Purkinje cell (primary cell): ENCODE measurements around the gene GOLGA7B. TPM values are rescaled to one million over a fixed set of nuclear protein-coding genes. Genes with fewer than 3 reads are reported as not detected.

Source experiments
- polyA plus RNA-seq: library from polyadenylated mRNA; unstranded; fragments of >200 nt; fragmentation: Nextera tagmentation; gene quantifications from 2 replicates; pipeline ENCODE4 v1.2.1, GENCODE V29; 2014

Gene GOLGA7B
- 2.5 and 5.9 TPM in 2 replicates for polyA plus RNA-seq

DNA sequence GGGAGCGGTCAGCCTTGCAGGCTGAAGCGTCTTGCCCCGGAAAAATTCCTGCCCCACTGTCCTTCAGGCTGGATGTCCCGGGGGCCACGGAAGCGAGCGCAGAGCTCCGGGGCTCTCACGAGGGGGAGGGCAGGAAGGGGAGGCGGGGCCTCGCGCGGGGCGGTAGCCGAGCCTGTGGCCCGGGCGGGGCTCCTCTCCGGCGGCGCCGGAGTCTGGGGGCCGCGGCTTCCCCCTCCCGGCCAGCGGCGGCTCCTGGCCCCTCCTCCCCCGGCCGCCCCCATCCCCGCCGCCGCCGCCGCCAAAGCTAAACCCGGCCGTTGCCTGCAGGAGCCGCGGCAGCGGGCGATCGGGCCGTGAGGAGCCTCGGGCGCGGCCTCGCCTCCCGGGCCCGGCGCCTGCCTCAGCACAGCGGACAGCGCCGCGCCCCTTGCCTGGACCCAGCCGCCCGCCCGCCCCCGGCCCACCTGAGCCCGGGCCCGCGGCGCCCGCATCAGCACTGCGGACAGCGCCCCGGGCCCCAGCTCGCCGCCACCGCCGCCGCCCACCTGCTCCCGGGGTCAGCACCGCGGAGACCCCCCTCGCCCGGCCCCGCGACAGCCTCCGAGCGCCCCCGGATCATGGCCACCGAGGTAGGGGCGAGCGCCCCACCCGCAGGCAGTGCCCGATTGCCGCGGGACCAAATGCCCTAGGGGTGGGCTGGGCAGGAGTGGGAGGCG lies at the start of gene GOLGA7B:
GOLGA7B (plus strand) TSS at position 157 of the 716 bp plus-strand sequence; CDS start at position 618, 461 bp downstream.

Other genes starting within 250 kb of the GOLGA7B start
- gene MORN4, start 216.3 kb upstream of the GOLGA7B start, polyA plus RNA-seq: 28.6 and 47.9 TPM in 2 replicates
- 6.8 TPM in 2 replicates for gene PI4K2A, start 209.2 kb upstream of the GOLGA7B start, polyA plus RNA-seq
- gene AVPI1, start 162.6 kb upstream of the GOLGA7B start, polyA plus RNA-seq: 5.0 and 8.7 TPM in 2 replicates
- gene MARVELD1, start 136.1 kb upstream of the GOLGA7B start, polyA plus RNA-seq: 0.90 and 1.3 TPM in 2 replicates
- 4.1 and 4.9 TPM in 2 replicates for gene ZFYVE27, start 112.7 kb upstream of the GOLGA7B start, polyA plus RNA-seq
- not detected in 2 replicates for gene SFRP5, start 77.8 kb upstream of the GOLGA7B start, polyA plus RNA-seq
- gene CRTAC1, start 180.8 kb downstream of the GOLGA7B start, polyA plus RNA-seq: 9.6 TPM in 1 of 2 replicates, not detected in the other